GM18502 (cell line): ENCODE measurements around the gene CAMK2G.
A peak's percentile ranks its signal among the peaks of the same experiment; 100 is the strongest.

Experiments
- ATAC-seq: cut with Tn5 transposase; IDR thresholded peaks from one replicate; pipeline ENCODE4 v1.9.1; 2021; ENCODE audit warnings: mild to moderate bottlenecking; ENCODE audit not compliant: unreplicated experiment, poor library complexity

Gene CAMK2G

DNA sequence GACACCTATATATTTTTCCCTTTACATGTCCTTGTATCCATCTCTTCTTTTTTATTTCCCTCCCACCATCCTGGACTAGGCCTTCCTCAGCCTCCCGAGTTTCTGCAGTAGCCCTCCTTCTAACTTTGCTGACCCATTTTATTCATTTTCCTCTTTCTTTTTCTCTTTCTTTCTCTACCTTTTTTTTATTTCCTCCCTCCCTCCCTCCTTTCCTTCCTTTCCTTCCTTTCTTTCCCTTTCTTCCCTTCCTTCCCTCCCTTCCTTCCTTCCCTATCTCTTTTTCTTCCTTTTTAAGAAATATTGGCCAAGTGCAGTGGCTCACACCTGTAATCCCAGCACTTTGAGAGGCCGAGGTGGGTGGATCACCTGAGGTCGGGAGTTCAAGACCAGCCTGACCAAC lies 9.7 kb upstream of the CAMK2G start:
- no peak for ATAC-seq

DNA sequence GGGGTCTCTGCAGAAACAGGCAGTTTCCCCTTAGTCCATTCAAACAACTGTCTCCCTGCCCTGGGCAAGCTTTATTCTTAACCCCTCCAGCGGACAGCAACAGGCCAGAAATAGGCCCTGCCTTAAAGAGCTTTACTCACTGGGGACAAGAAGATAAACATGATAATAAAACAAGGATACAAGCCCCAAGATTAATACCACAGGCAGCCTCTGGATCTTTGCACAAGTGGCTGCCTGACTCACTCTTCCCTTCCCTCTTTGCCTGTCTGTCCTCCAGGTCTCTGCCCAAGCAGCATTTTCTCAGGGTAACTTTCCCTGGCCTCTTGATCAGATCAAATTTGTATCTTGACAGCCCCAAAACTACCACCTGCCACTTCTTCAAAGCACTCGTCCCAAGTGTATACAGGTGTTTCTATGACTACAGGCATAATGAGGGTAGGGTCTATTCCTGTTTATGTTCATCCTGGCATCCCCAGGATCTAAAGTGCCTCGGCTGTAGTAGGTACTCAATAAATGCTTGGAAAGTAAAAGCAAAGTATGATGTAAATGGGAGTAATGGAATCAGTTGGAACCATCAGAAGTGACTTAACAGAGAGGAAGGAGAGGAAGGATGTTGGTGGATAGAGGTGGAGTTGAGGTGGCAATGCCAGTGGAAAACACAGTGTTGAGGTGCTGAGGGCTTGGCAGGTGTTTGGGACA lies 7.0 kb upstream of the CAMK2G start:
- ATAC-seq, result no peak

DNA sequence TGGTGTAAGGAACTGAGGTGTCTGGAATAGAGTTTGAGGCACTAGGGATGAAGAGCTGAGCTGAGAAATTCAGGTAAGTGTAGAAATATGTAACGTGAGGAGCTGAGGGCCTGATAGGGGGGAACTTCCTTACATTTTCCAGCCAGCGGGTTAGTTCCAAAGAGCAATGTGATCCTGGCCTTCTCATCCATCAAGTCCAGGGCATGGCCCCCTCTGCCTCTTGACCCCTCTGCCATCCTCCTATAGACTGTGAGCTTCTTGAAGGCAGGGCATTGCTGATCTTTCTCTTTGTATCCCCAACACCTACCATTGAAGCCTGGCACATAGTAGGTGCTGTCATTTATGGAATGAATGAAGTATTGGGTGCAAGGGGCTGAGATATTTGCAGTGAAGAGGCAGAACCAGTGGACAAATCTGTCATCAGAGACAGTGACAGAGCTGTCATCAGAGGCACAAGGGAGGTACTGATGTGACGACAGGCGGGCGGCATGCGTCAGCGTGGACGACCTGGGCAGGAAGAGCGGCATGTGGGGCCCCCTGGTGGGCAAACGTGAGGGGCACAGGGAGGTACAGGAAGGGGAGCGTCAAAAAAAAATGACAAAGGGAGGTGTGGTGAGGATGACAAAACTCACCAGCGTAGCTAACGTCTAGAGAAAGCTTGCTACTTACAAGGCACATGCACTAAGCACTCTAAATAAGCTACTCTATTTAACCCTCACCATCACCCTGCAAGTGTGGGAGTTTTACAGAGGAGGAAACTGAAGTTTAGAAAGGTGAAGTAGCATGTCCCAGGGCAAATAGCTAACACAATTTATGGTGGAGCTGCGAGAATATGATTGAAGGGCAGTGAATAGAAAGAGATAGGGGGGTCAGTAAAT lies 5.2 kb upstream of the CAMK2G start:
- ATAC-seq, result peak; percentile 84

DNA sequence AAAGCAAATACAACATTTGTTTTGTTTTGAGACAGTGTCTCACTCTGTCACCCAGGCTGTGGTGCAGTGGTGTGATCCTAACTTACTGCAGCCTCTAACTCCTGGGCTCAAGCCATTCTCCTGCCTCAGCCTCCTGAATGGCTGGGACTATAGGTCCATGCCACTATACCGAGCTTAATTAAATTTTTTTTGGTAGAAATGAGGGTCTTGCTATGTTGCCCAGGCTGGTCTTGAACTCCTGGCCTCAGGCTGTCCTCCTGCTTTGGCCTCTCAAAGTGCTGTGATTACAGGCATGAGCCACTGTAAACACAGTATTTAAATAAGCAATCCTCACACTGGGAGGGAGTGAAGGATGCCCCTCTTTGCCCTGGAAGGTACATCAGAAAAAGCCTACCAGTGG lies 4.0 kb upstream of the CAMK2G start:
- no peak for ATAC-seq

DNA sequence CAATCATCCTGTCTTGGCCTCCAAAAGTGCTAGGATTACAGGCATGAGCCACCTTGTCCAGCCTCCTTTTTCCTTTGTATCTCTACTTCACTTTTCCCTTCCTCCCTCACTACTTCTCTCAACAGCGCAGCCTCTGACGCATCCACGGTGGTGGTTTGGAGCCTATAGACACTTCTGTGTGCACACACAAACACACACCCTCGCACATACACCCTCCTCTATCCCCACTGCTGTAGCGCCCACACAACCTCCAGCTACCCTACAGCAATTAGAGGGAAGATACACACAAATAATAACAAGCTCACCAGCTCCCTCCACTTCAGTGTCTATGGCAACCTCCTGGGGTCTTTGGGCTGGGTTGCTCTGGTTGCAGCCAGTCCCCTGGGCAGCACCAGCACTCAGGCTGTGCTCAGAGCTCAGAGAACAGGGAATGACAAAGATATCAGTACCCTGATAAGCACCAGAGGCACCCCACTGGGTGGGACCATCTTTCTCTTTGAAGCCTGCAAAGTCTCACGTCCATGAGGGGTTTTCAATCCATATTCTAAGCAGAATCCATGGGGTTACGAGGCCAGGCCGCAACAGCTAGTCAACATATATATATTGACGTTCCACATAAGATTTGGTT lies 3.3 kb upstream of the CAMK2G start:
- ATAC-seq, result no peak

DNA sequence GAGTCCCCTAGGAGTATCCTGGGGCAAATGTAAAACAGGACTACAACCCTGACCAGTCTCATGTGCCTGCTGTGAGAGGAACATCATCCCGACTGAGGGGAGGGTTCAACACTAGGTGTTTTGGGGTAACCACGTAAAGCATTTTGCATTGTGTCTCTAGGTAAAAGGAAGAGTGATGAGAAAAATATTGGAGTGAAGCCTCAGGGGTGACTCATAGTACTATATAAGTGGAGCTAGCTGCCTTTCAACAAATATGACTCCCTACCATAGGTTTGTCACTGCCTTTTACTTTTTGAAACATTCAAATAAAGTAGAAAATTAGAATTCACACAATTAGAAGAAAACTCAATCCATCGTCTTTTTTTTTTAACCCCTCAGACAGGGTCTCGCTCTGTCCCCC lies 2.6 kb upstream of the CAMK2G start:
- no peak for ATAC-seq

DNA sequence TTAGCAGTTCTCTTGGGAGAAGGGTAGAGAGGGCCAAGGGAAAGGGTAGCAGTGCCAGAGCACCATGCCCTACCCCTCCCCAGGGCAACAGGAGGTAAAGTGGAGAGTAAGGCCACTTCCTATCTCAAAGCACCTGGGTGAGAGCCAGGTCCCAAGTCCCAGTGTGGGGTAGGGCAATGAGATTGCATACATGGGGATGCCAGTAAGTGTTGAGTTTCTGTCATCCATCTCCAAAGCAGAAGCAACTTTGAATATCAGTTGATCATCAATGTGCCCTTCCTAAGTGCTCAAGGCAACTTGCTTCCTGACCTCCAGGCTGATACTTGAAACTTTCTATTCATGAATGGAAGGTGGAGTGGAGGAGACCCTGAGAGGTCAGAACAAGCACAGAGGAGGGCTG lies 2.2 kb upstream of the CAMK2G start:
- ATAC-seq, result no peak

DNA sequence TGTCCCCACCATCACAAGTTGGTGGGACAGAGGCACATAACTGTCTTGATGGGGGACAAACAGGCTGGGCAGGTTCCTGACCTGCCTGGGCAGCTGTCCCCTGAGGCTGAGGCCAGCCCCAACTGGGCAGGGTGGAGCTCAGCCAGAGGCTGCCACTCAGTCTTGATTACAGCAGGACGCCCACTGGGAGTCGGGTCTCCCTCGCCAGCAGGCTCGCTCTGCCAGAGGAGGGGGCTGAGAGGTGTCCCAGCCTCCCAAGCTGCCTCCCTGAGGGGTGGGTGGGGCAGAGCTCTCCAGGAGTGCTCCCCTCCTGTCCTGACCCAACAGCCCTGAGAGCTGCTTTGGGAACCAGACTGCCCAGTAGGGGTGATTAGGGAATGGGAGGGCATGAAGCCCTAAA lies 1.8 kb upstream of the CAMK2G start:
- ATAC-seq, result no peak

DNA sequence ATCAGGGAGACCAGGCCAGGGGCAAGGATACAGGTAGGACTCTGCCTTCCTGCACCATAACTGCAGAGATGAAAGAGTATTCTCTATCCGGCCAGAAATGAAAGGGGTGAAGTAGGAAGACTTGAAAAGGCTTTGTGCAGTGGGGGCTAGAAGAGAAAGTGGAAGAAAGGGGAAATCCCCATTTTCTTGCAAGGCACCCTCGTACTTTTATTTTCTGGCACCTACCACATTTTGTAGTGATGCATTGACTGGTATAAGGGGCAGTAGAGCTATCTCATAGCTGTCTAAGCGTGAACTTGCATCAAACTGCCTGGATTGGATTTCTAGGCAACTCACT lies 752 bp upstream of the CAMK2G start:
- no peak for ATAC-seq

DNA sequence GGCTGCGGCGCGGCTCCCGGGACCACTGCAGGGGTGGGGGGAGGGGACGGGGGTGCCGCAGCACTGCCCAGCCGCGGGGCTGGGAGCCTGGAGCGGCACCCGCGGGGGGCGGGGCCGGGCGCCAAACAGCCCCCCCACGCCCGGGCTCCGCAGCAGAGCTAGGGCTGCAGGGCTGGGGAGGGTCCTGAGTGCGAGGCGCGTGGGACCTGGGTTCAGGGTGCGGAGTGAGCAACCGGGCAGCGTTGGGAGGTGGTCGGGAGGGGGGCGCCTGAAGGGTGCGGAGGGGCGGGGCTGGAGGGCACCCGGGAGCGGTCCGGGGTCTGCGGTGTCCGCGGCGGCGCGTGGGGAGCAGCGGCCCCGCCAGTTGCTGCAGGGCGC lies 528 bp downstream of the CAMK2G start:
- ATAC-seq, result peak; percentile 5

DNA sequence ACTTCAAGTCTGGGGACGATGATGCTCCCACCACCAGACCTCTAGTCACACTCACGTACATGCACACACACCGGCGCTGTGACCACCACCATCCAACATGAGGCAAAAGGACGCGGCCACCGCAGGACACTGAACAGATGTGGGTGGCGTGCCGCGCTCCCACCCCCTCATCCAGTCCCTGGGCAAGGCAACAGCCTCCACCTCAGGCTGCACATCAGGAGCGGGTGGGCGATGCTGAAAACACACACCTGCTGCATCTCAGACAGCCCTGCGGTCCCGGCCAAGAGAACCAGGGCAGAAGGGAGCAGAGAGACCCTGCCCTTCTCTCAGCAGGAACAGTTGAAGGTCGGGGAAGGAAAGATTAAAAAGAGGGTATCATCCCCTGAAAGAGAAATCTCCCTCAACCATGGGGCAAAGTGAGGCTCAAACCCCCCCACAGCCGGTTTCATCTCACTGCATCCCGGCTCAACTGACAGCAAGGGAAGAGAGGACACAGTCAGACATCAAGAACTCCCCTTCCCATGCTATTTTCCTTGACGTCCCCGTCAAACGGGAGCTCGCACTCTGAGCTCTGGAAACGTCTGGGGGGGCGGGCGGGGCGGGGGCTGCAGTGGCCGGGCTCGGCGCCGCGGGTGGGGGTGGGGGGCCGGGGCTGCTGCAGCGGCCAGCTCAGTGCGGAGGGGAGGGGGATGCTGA lies 1.1 kb downstream of the CAMK2G start:
- no peak for ATAC-seq

DNA sequence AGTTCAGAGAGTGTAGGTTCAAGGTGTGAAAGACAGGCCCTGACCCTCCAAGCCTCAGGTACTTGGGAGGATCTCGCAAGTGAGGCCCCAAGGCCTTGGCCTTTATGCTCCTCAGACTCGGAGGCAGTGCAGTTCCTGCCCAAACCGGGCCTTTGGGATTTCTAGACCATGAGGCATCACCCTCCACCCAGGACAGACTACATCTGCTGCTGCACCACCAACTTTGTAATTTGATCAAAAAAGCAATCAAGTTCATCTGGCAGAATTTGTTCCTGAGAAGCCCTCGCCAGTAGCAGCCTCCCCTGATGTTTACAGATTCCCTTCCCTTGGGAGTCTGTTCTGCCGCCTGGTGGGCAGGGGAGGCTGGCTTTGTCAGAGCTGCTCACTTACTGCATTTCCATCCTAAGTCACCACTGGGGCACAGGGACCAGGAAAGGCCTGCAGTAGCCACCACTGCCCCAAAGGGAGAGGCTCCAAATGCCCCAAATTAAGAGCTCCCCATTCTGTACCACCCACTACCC lies 2.1 kb downstream of the CAMK2G start:
- ATAC-seq, result no peak

DNA sequence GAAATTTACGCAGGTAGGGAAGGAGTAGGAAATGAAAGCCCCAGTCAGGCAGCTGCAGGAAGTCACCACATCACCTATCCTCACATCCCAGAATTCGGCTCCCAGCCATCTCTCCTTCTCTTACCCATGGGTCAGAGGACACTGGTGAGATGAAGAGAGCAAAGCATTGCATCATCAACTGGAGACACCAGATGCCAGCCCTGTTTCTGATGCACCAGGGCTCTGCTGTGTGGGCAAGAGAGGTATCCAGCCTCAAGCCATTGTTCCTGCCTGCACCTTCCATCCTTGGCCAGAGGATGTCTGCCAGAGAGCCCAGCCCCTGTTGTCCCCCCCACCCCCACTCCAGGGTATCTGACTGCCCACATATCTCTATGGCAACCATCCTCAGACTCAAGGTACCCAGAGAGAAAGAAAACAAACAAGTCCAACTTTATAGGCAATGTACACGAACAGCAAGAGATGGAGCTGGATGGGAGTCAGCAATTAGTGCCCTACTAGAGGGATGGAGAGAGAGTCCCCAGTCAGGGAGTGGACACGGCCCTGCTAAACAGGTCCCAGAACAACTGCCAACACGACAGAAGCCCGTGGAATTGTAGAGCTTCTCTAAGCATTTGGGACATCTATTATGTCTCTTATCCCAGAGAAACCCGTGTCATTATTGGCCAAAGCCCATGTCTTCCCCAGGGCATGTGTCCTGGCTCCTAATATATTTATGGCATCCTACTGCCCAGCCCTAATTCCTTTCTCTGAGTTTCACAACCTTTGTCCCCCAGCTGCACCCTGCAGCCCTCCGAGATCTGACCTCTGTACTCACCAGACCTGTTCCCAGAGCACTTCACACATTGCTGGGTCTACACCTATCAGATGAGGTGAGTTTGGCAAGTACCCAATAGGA lies 2.8 kb downstream of the CAMK2G start:
- ATAC-seq, result no peak

DNA sequence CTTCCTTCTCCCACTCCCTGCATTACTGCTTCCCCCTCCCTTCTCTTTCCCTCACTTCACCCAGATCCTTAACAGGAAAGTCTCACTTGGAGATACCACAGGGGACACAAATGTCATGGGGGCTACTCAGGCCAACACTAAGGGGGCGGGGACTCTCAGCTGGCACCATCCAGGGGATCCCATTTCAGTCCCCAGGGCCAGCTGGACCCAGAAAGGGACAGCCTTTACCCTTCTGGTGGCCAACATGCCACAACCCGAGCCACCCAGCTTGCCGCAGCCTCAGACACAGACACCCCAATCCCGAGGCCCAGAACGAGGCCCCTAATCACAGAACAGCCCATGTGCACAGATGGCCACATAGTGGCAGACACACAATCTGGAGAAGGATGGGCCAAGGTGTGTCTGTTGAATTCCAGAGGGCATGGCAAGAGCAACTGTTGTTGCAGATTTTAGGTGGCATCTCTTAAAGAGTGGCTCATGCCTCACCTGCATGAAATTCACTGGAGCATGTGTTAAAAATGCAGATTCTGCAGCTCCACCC lies 5.6 kb downstream of the CAMK2G start:
- no peak for ATAC-seq

DNA sequence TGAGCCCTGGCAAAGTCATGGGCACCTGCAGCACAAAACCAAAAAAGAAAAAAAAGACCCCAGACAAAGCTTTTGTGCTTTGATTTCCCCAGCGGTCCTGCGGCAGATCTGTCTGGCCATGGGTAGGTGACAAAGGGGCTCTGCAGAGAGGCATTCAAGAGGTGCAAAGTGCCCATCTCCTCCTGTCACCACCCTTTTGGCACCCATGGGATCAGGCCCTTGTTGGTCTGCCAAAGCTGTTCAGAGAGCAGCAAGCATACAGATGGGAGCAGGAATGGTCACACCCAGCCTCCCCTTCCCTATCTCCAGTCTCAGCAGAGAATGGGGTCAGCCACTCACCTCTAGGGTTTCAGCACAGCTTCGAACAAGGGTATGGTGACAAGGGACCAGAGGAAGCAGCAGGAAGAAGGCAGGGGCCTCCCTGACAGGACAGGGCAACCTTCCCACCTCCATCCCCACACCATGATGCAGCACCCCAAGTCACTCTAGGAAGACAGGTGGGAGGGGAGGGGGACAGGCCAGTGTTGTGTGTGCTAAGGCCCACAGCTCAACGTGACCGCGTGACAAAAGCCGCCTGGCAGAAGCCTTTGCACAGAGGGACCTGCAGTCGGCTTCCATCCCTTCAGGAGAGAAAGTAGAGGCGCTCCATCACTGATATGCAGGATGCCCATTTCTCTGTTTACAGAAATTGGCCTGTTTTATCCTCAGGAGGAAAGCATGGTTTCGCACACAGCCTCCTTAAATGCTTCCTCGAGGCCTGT lies 6.3 kb downstream of the CAMK2G start:
- ATAC-seq, result no peak

DNA sequence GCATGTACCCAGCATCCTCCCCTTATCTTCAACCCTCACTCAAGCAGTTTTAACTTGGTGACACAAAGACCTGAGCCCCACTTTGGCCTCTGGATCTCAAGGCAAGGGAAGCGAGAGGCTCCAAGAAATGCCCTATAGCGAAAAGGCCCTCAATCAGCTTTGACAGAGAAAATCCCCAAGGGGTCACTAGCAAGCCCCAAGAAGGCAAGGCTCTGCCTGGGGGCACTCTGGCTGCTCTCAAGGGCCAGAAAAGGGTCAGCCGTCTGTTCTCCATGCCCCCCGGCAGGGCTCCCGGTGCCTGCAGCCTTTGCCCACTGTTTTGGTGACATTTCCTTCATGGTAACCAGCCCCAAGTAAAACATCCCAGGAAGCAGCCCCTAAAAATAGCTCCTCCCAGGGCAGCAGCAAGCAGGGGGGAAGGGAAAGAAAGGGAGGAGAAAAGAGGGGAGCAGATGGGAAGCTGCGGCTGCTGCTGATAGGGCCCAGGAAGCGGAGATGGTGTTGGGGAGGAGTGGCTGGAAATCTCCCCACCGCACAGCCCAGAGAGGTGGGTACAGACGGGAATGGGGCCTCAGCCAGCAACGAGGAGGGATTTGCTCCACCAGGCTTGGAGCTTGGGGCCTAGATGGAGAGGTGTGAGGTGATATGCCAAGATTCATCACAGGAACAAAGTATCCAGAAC lies 7.1 kb downstream of the CAMK2G start:
- ATAC-seq, result no peak

DNA sequence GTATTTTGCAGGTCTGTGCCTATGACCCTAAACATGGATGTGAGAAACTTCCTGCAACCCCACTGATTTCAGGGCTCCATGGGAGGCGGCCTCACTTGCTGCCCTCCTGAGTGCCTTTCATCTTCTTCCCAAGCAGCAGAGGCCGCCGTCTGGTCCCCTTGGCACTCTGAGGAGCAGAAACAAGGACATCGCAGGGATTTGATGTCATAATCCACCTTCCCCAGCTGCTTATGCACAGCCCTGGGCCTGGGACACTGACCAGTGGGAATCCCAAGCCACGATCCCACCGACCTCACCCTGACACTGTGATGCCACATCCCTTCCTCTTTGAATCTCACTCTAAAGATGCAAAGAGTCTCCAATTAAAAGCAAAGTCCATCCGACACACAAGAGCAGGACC lies 7.7 kb downstream of the CAMK2G start:
- ATAC-seq, result no peak
